SK-N-SH (cell line): ENCODE measurements around the gene TFRC. TPM values are rescaled to one million over a fixed set of nuclear protein-coding genes. Genes with fewer than 3 reads are reported as not detected.

Source experiments
- CTCF ChIA-PET: fragments of 300-600, 350-600 bp; formaldehyde crosslinking; extraction: SDS; loops from one replicate; lab custom pipeline; 2021; lab: Yijun Ruan, JAX
- POLR2A ChIA-PET: fragments of 350-600 bp; sonication (Branson Sonifier 250); formaldehyde crosslinking; extraction: SDS; loops from one replicate; lab custom pipeline; 2020; ENCODE audit warnings: antibody characterized with exemption, inconsistent platforms; lab: Yijun Ruan, JAX
- DNase-seq: peaks from one replicate; pipeline ENCODE4 v3.0.0; 2012
- H2AFZ ChIP-seq: fragments of 200-600 bp; sonication (generic); 2 replicates; pipeline ENCODE4 v1.8.1; 2016; ENCODE audit warnings: antibody characterized with exemption, mild to moderate bottlenecking, low read depth
- H3F3A ChIP-seq: fragments of 200-600 bp; sonication (generic); replicated peaks from 2 replicates; pipeline ENCODE3; 2016; ENCODE audit warnings: antibody characterized with exemption, mild to moderate bottlenecking; ENCODE audit not compliant: insufficient read depth
- H3K27ac ChIP-seq, 2 experiments: fragments of 200-500 bp in 1 of 2; fragments of 200-600 bp in 1 of 2; sonication (Bioruptor generic) in 1 of 2; sonication (generic), shearing (Covaris generic) in 1 of 2; 2 replicates each; pipeline versions ENCODE4 v1.5.1 to v1.6.1; 2014 to 2016; ENCODE audit warnings: low read depth in 2 of 2, inconsistent platforms in 1 of 2, low read length in 1 of 2, mild to moderate bottlenecking in 1 of 2, mixed read lengths in 1 of 2
- H3K27me3 ChIP-seq: fragments of 200-600 bp; sonication (generic), shearing (Covaris generic); 2 replicates; pipeline ENCODE4 v1.6.1; 2016; ENCODE audit warnings: mixed run types; ENCODE audit not compliant: insufficient read depth
- H3K36me3 ChIP-seq, 2 experiments: fragments of 200-500 bp in 1 of 2; fragments of 200-600 bp in 1 of 2; sonication (Bioruptor generic) in 1 of 2; sonication (generic) in 1 of 2; replicated peaks in 1 of 2; 2 replicates each; pipeline versions ENCODE3 to v1.5.1; 2014 to 2016; ENCODE audit warnings: low read length in 1 of 2, mild to moderate bottlenecking in 1 of 2; ENCODE audit not compliant: insufficient read depth in 2 of 2, control insufficient read depth in 1 of 2
- H3K4me1 ChIP-seq, 2 experiments: fragments of 200-500 bp in 1 of 2; fragments of 200-600 bp in 1 of 2; sonication (Bioruptor generic) in 1 of 2; sonication (generic), shearing (Covaris generic) in 1 of 2; 2 replicates each; pipeline versions ENCODE4 v1.5.1 to v1.6.1; 2014 to 2016; ENCODE audit warnings: low read depth in 1 of 2, low read length in 1 of 2, mixed run types in 1 of 2; ENCODE audit not compliant: insufficient read depth in 2 of 2, control insufficient read depth in 1 of 2
- H3K4me2 ChIP-seq: fragments of 200-600 bp; sonication (generic), shearing (Covaris generic); 2 replicates; pipeline ENCODE4 v1.6.1; 2017; ENCODE audit warnings: mixed run types
- H3K4me3 ChIP-seq, 2 experiments: fragments of 200-500 bp in 1 of 2; fragments of 200-600 bp in 1 of 2; sonication (Bioruptor generic) in 1 of 2; sonication (generic), shearing (Covaris generic) in 1 of 2; 2 replicates each; pipeline versions ENCODE4 v1.5.1 to v1.8.1; 2014 to 2016; ENCODE audit warnings: low read depth in 2 of 2, inconsistent platforms in 1 of 2, low read length in 1 of 2, mild to moderate bottlenecking in 1 of 2, mixed read lengths in 1 of 2, moderate library complexity in 1 of 2
- H3K79me2 ChIP-seq: fragments of 200-600 bp; sonication (generic); 2 replicates; pipeline ENCODE4 v1.8.1; 2017; ENCODE audit warnings: mild to moderate bottlenecking; ENCODE audit not compliant: insufficient read depth
- H3K9ac ChIP-seq: fragments of 200-600 bp; sonication (generic); 2 replicates; pipeline ENCODE4 v1.6.1; 2017; ENCODE audit warnings: mixed run types
- H3K9me2 ChIP-seq: fragments of 200-600 bp; sonication (generic); 2 replicates; pipeline ENCODE4 v1.6.1; 2017; ENCODE audit warnings: mixed run types
- H3K9me3 ChIP-seq: fragments of 200-600 bp; sonication (generic); 2 replicates; pipeline ENCODE4 v1.6.1; 2017; ENCODE audit warnings: mixed run types, mild to moderate bottlenecking, moderate library complexity
- H4K20me1 ChIP-seq: fragments of 200-600 bp; sonication (generic); 2 replicates; pipeline ENCODE4 v1.6.1; 2017; ENCODE audit warnings: mild to moderate bottlenecking, mixed run types; ENCODE audit not compliant: insufficient read depth
- EP300 ChIP-seq, 2 experiments: IDR thresholded peaks; 2 replicates each; pipeline versions ENCODE4 v1.4.0 to v1.6.1; 2012; ENCODE audit warnings: borderline replicate concordance in 1 of 2, low read depth in 1 of 2, low read length in 1 of 2
- FOSL2 ChIP-seq: IDR thresholded peaks from 2 replicates; pipeline ENCODE4 v1.4.0; 2012; ENCODE audit warnings: low read depth, mild to moderate bottlenecking, moderate library complexity, borderline replicate concordance
- FOXJ3 ChIP-seq: sonication (generic); formaldehyde crosslinking; IDR thresholded peaks from 2 replicates; pipeline ENCODE4 v1.5.1; 2020; ENCODE audit warnings: mild to moderate bottlenecking, missing genetic modification reagents
- FOXM1 ChIP-seq: IDR thresholded peaks from 2 replicates; pipeline ENCODE4 v1.4.0; 2012; ENCODE audit warnings: low read depth, mild to moderate bottlenecking
- GATA2 ChIP-seq: sonication (generic); formaldehyde crosslinking; IDR thresholded peaks from 2 replicates; pipeline ENCODE4 v1.5.0; 2020; ENCODE audit warnings: mild to moderate bottlenecking, missing genetic modification reagents
- JUND ChIP-seq: IDR thresholded peaks from 2 replicates; pipeline ENCODE4 v1.4.0; 2012
- MXI1 ChIP-seq: IDR thresholded peaks from 2 replicates; pipeline ENCODE4 v1.6.1; 2012; ENCODE audit warnings: mild to moderate bottlenecking, low read depth, low read length, improper control_type of control experiment
- NFIC ChIP-seq: IDR thresholded peaks from 2 replicates; pipeline ENCODE4 v1.4.0; 2012; ENCODE audit warnings: borderline replicate concordance
- PBX3 ChIP-seq: IDR thresholded peaks from 2 replicates; pipeline ENCODE4; 2012
- RAD21 ChIP-seq: IDR thresholded peaks from 2 replicates; pipeline ENCODE4 v1.6.1; 2012; ENCODE audit warnings: mild to moderate bottlenecking, low read length
- REST ChIP-seq: IDR thresholded peaks from 2 replicates; pipeline ENCODE4 v1.6.1; 2012; ENCODE audit warnings: mild to moderate bottlenecking, low read depth, low read length, moderate library complexity
- RXRA ChIP-seq: IDR thresholded peaks from 2 replicates; pipeline ENCODE4 v1.4.0; 2012; ENCODE audit warnings: low read depth, mild to moderate bottlenecking, borderline replicate concordance
- SIN3A ChIP-seq: IDR thresholded peaks from 2 replicates; pipeline ENCODE4 v1.6.1; 2012; ENCODE audit warnings: low read depth, mild to moderate bottlenecking, low read length, moderate library complexity, borderline replicate concordance
- TAF1 ChIP-seq: IDR thresholded peaks from 2 replicates; pipeline ENCODE4 v1.6.1; 2012; ENCODE audit warnings: low read depth, mild to moderate bottlenecking, low read length, moderate library complexity, borderline replicate concordance
- TCF12 ChIP-seq: IDR thresholded peaks from 2 replicates; pipeline ENCODE4 v1.4.0; 2012
- TEAD4 ChIP-seq: IDR thresholded peaks from 2 replicates; pipeline ENCODE4 v1.4.0; 2012; ENCODE audit warnings: mild to moderate bottlenecking, borderline replicate concordance; ENCODE audit not compliant: insufficient read depth
- USF2 ChIP-seq: fragments of 150-350 bp; IDR thresholded peaks from 2 replicates; pipeline ENCODE4 v1.6.1; 2017; ENCODE audit warnings: antibody characterized with exemption, low read length, low read depth, borderline replicate concordance
- WGBS: methylation state at CpG from one replicate; pipeline ENCODE4 v1.1.6; 2017; ENCODE audit warnings: low lambda C conversion rate; 5-methylcytosine and 5-hydroxymethylcytosine counted together
- polyA plus RNA-seq, 3 experiments: library from polyadenylated mRNA; depleted of rRNA; stranded (reverse); fragments of >200 nt; gene quantifications; 2 replicates each; pipeline ENCODE4 v1.2.3, GENCODE V29; 2012

The TFRC gene
- polyA plus RNA-seq, 1 of the 3 experiments (the other 2 are of a cell fraction) = 35.0 TPM

- Histone ChIP-seq H4K20me1 (no peaks in the 10 kb centered on the region), H3K79me2 (no peaks in the 10 kb centered on the region), H3K9me2 (no peaks in the 10 kb centered on the region), H3K9me3 (no peaks in the 10 kb centered on the region), H3K4me1 (no peaks in the 10 kb centered on the region), H2AFZ (no peak overlapping the region), H3K4me3 (no peak overlapping the region), H3K27me3 (no peaks in the 10 kb centered on the region), H3K27ac (no peak overlapping the region), H3K4me2 (no peak overlapping the region), H3K36me3 (peaks cover 64 to 86% of the 10 kb centered on the region in 2 experiments), H3F3A (no peaks in the 10 kb centered on the region), H3K9ac (no peak overlapping the region)
- CTCF ChIA-PET = interaction anchor here (0.9 to 3.2 kb wide), 7 partner anchors 9 to 135 kb away, joined by 3 to 31 read pairs (median 3); no protein-coding TSS in a partner anchor
- 100% methylated on average over 1 of the region's 1 CpG for WGBS
- TF ChIP-seq FOXM1 (no peak), EP300 (IDR thresholded peaks at IDR 0.05; ENCODE audit: borderline replicate concordance in 1 of 2, low read depth in 1 of 2, low read length in 1 of 2) (no peak), GATA2 (CRISPR knock-in tag) (no peak), TAF1 (no peak)
- POLR2A ChIA-PET = no interaction called here
- no peak for DNase-seq
These were observed 17.9 kb downstream of the TFRC start for GRCh38 chr3:196063971-196064370.

DNA sequence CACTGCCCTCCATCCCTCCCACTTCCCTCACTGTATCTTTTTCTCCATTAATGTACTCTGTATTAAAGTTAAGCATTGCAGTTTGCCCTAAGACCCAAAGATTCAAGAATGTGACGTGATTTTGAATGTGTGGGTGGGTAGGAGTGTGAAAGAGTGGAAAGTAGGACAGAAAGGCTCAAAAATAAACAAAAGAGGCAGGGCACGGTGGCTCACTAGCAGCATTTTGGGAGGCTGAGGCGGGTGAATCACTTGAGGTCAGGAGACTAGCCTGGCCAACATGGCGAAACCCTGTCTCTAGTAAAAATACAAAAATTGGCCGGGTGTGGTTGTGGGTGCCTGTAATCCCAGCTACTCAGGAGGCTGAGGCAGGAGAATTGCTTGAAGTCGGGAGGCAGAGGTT is 18.4 kb downstream of the TFRC start:
- Histone ChIP-seq H3K4me2 (no peak overlapping the region), H3K9me3 (no peaks in the 10 kb centered on the region), H3K27me3 (no peaks in the 10 kb centered on the region), H3K36me3 (peaks cover 65 to 82% of the 10 kb centered on the region in 2 experiments)
- no peak for DNase-seq
- POLR2A ChIA-PET = no interaction called here
- TF ChIP-seq FOSL2 = no peak
- TF ChIP-seq TCF12 = no peak
- no peak for TF ChIP-seq RAD21
- TF ChIP-seq FOXJ3 (CRISPR knock-in tag) = no peak
- TF ChIP-seq, all 33 proteins: peak for 0
- H3K79me2 ChIP-seq = no peaks in the 10 kb centered on the region
- H3K4me3 ChIP-seq = no peak overlapping the region
- H3K9me2 ChIP-seq = no peaks in the 10 kb centered on the region
- no peak overlapping the region for H3K27ac ChIP-seq
- no peak overlapping the region for H3K9ac ChIP-seq
- no peak overlapping the region for H2AFZ ChIP-seq
- CTCF ChIA-PET = interaction anchor here (1.2 to 3.2 kb wide), 3 partner anchors 10 to 135 kb away, joined by 4 to 31 read pairs (median 9); no protein-coding TSS in a partner anchor
- H4K20me1 ChIP-seq = no peaks in the 10 kb centered on the region
- H3F3A ChIP-seq = no peaks in the 10 kb centered on the region
- no peaks in the 10 kb centered on the region for H3K4me1 ChIP-seq
- 98% methylated on average over 6 of the region's 6 CpGs for WGBS

DNA sequence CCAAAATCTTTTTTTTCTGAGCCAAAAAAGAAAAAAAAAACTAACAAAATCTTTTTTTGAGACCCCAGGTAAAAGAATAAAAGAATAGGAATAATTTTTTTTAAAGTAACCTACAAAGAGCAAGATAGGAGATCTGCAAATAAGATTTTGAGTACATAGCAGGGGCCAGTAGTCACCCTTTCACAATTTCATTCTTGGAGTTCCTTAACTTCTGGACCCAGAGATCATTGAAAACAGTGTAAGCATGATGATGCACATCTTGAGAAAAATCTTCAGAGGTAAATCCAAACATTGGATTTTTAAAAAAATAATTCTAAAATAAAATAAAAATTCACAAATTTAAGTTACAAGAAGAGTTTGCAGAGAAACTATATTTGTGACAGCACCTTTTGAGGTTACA is 18.8 kb downstream of the TFRC start:
- no peaks in the 10 kb centered on the region for H3K4me1 ChIP-seq
- ChIA-PET CTCF (interaction anchor here (3.2 kb wide), 1 partner anchor 10 kb away, joined by 31 read pairs; no protein-coding TSS in a partner anchor), POLR2A (no interaction called here)
- no peaks in the 10 kb centered on the region for H3K79me2 ChIP-seq
- H3K4me2 ChIP-seq = no peak overlapping the region
- TF ChIP-seq REST (no peak), FOXM1 (no peak), RXRA (no peak), NFIC (no peak), EP300 (IDR thresholded peaks at IDR 0.05; ENCODE audit: borderline replicate concordance in 1 of 2, low read depth in 1 of 2, low read length in 1 of 2) (no peak), TEAD4 (no peak), USF2 (no peak), SIN3A (no peak), MXI1 (no peak), RAD21 (no peak), TCF12 (no peak), PBX3 (no peak), JUND (no peak)
- H3K9me2 ChIP-seq = no peaks in the 10 kb centered on the region
- peaks cover 69 to 83% of the 10 kb centered on the region in 2 experiments for H3K36me3 ChIP-seq
- no peaks in the 10 kb centered on the region for H3F3A ChIP-seq
- no peaks in the 10 kb centered on the region for H4K20me1 ChIP-seq
- no peak for DNase-seq
- H3K27ac ChIP-seq = no peak overlapping the region
- no peaks in the 10 kb centered on the region for H3K9me3 ChIP-seq
- no peak overlapping the region for H3K4me3 ChIP-seq
- H2AFZ ChIP-seq = no peak overlapping the region
- H3K9ac ChIP-seq = no peak overlapping the region
- H3K27me3 ChIP-seq = no peaks in the 10 kb centered on the region
